ENCODE measurements around the gene UFSP1.

Gene UFSP1

GRCh38 chr7:100894860-100895700 is 5.6 kb upstream of the UFSP1 start:
- peak; percentile 73 for DNase-seq (ENCODE audit: extremely low spot score)
- TF ChIP-seq CTCF (IDR thresholded peaks at IDR 0.05; ENCODE audit: control extremely low read depth, extremely low read depth, low read depth, missing control alignments): peak; percentile 95
- CTCF ChIA-PET: interaction anchor here (0.7 to 3.5 kb wide), 15 partner anchors 9 to 388 kb away, joined by 3 to 16 read pairs (median 4); partner anchors contain the start of genes FIS1 and TRIM56
- POLR2A ChIA-PET: interaction anchor here (0.8 kb wide), 1 partner anchor 21 kb away, joined by 4 read pairs; the partner anchor contains the start of gene SRRT

- no peak for TF ChIP-seq CTCF (IDR thresholded peaks at IDR 0.05; ENCODE audit: control extremely low read depth, extremely low read depth, low read depth, missing control alignments)
- ChIA-PET CTCF (interaction anchor here (0.6 to 3.5 kb wide), 11 partner anchors 11 to 389 kb away, joined by 3 to 16 read pairs (median 5); partner anchors contain the start of gene FIS1), POLR2A (interaction anchor here (0.6 to 0.8 kb wide), 2 partner anchors 20 to 123 kb away, joined by 3 to 4 read pairs; partner anchors contain the start of gene SRRT)
- DNase-seq (ENCODE audit: extremely low spot score): no peak
Observed at GRCh38 chr7:100893910-100894721, 4.6 kb upstream of the UFSP1 start.

DNA sequence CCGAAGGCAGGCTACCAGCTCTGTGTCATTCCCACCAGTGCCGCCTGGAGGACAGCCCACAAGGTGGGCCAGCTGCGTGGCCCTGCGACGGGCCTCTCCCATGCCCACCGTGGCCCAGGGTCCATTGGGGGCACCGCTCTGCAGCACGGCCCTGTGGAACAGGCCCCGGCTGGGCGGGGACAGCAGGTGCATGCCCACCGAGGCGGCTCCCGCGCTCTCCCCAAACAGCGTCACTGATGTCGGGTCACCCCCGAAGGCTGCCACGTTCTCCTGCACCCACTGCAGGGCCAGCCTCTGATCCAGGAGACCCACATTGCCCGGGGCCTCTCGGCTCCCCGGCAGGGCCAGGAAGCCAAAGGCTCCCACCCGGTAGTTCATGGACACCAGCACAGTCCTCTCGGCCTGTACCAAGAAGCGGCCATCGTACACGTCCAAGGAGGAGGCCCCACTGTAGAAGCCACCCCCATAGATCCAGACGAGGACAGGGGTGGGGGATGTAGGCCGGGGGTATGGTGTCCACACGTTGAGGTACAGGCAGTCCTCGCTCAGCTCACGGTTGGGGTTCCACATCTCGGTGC is 3.9 kb upstream of the UFSP1 start:
- TF ChIP-seq CTCF (IDR thresholded peaks at IDR 0.05; ENCODE audit: control extremely low read depth, extremely low read depth, low read depth, missing control alignments): no peak
- no peak for DNase-seq (ENCODE audit: extremely low spot score)
- ChIA-PET POLR2A (interaction anchor here (0.6 kb wide), 1 partner anchor 123 kb away, joined by 3 read pairs; no protein-coding TSS in a partner anchor), CTCF (interaction anchor here (1.2 to 3.5 kb wide), 4 partner anchors 126 to 251 kb away, joined by 3 to 16 read pairs (median 10); partner anchors contain the start of gene MUC17)

DNA sequence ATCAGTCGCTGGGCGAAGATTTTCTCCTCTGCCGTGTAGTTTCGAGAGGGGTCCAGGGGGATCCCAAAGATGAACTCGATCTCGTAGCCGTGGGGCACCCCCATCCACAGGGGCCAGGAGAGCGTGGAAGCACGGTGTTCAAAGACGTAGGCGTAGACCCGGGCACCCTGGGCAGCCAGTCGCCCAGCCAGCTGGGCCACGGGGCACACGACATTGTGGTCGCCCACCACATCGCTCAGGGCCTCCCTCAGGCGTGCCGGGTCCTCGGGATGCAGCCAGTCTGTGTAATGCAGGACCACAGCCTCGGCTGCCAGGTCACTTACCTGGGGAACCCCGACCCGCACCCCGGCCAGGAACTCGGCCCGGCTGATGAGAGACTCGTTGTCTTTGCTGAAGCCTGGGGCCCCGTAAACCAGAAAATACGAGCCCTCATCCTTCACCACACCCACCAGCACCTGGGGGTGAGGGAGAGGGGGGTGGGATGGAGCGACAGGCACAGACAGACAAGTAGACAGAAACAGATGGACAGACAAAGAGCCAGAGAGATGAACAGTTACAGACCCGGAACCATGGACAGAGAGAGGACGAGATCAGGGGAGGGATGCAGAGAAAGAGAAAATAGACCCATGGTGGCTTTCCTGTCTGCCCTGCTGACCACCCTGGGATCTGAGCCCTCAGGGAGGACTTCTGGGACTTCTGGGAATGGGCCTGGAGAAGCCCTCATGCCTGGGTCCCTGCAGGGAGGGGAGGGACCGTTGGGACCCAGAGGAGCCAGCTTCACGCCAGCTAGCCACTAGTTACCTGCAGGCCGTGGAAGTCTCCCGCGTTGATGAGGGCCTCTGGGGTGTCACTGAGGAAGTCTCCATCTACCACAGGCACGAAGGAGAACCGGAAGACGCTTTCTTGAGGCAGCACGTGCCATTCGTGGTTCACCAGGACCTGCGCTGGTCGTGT is 3.1 kb upstream of the UFSP1 start:
- ChIA-PET POLR2A (no interaction called here), CTCF (interaction anchor here (1.2 to 3.5 kb wide), 3 partner anchors 127 to 251 kb away, joined by 3 to 16 read pairs (median 9); partner anchors contain the start of gene MUC17)
- TF ChIP-seq CTCF (IDR thresholded peaks at IDR 0.05; ENCODE audit: control extremely low read depth, extremely low read depth, low read depth, missing control alignments): no peak
- DNase-seq (ENCODE audit: extremely low spot score): no peak

GRCh38 chr7:100891568-100892247 is 2.2 kb upstream of the UFSP1 start:
- ChIA-PET POLR2A (interaction anchor here (0.6 kb wide), 3 partner anchors 84 to 261 kb away, joined by 6 to 7 read pairs (median 6); no protein-coding TSS in a partner anchor), CTCF (interaction anchor here (1.0 to 1.5 kb wide), 3 partner anchors 167 to 978 kb away, joined by 3 to 5 read pairs (median 4); no protein-coding TSS in a partner anchor)
- DNase-seq (ENCODE audit: extremely low spot score): no peak
- no peak for TF ChIP-seq CTCF (IDR thresholded peaks at IDR 0.05; ENCODE audit: control extremely low read depth, extremely low read depth, low read depth, missing control alignments)
